K562 (cell line): Measurements from ENCODE around the gene ADRB2. TPM values are rescaled to one million over a fixed set of nuclear protein-coding genes. Genes with fewer than 3 reads are reported as not detected.

Experiments used
- ATAC-seq: fragments of 200-7000 bp; cut with Tn5 transposase; 3 replicates; pipeline ENCODE4 v1.9.1; 2020; ENCODE audit warnings: moderate library complexity
- BruUV-seq: library from RNA; stranded (reverse); fragments of 400-500 nt; replicated peaks from 2 replicates; lab custom pipeline; 2021; lab: Mats Ljungman, UMichigan
- CTCF ChIA-PET: fragments of 300-600 bp; formaldehyde crosslinking; extraction: SDS; loops from one replicate; lab custom pipeline; 2021; ENCODE audit warnings: low intra/inter-chr PET ratio; lab: Yijun Ruan, JAX
- POLR2A ChIA-PET: fragments of 300-600, 350-650 bp; sonication (Branson Sonifier 250); formaldehyde crosslinking; extraction: SDS; loops from one replicate; lab custom pipeline; 2021; ENCODE audit warnings: antibody characterized with exemption, inconsistent platforms; lab: Yijun Ruan, JAX
- DNase-seq, 4 experiments: peaks; one replicate each; pipeline versions ENCODE4 v3.0.0 to v3.0.0-alpha.2; 2011 to 2018; ENCODE audit warnings: low spot score in 3 of 4, mixed read lengths in 3 of 4; ENCODE audit errors: extremely low read depth in 1 of 4
- FAIRE-seq: peaks from 2 replicates; lab custom pipeline; 2011; peaks lifted over from hg19 to GRCh38; lab: Jason Lieb, UNC
- H2AFZ ChIP-seq: 2 replicates; pipeline ENCODE4 v1.6.0; 2011; ENCODE audit warnings: low read depth, low read length, control low read depth, inconsistent platforms
- H3K27ac ChIP-seq: fragments of 200-600 bp; 3 replicates; pipeline ENCODE4 v1.8.0; 2011; ENCODE audit warnings: low read depth, mild to moderate bottlenecking, control low read depth, inconsistent platforms, low read length, moderate library complexity, mixed read lengths; ENCODE audit errors: extremely low read depth
- H3K27me3 ChIP-seq, 2 experiments: fragments of 300-600 bp in 1 of 2; 2 replicates in 1 of 2; 3 replicates in 1 of 2; pipeline versions ENCODE4 v1.6.0 to v1.8.0; 2011; ENCODE audit warnings: inconsistent platforms in 2 of 2, low read length in 2 of 2, mild to moderate bottlenecking in 1 of 2, mixed read lengths in 1 of 2, moderate library complexity in 1 of 2; ENCODE audit not compliant: control insufficient read depth in 2 of 2, insufficient read depth in 2 of 2
- H3K36me3 ChIP-seq: fragments of 300-600 bp; 3 replicates; pipeline ENCODE4 v1.8.0; 2011; ENCODE audit warnings: mild to moderate bottlenecking, low read length, inconsistent platforms; ENCODE audit not compliant: control insufficient read depth, insufficient read depth
- H3K4me1 ChIP-seq, 2 experiments: fragments of 200-600 bp in 1 of 2; replicated peaks in 1 of 2; 2 replicates in 1 of 2; 3 replicates in 1 of 2; pipeline versions ENCODE4 v1.5.1 to v1.8.0; 2011; ENCODE audit warnings: inconsistent platforms in 2 of 2, low read length in 2 of 2, mild to moderate bottlenecking in 1 of 2, mixed read lengths in 1 of 2, moderate library complexity in 1 of 2; ENCODE audit not compliant: control insufficient read depth in 2 of 2, insufficient read depth in 2 of 2
- H3K4me2 ChIP-seq: 2 replicates; pipeline ENCODE4 v1.6.1; 2011; ENCODE audit warnings: low read length, control low read depth, inconsistent platforms, mixed read lengths; ENCODE audit not compliant: insufficient read depth
- H3K4me3 ChIP-seq: fragments of 200-600 bp; sonication (generic), shearing (Covaris generic); 2 replicates; pipeline ENCODE4 v1.5.1; 2016; ENCODE audit warnings: control low read depth, inconsistent platforms
- H3K79me2 ChIP-seq: fragments of 200-600 bp; 3 replicates; pipeline ENCODE4 v1.8.0; 2011; ENCODE audit warnings: low read length, inconsistent platforms; ENCODE audit not compliant: control insufficient read depth, insufficient read depth
- H3K9ac ChIP-seq, 2 experiments: 2 replicates each; pipeline versions ENCODE4 v1.6.0 to v1.6.1; 2011; ENCODE audit warnings: low read depth in 2 of 2, low read length in 2 of 2, control low read depth in 1 of 2, inconsistent platforms in 1 of 2, mild to moderate bottlenecking in 1 of 2, mixed read lengths in 1 of 2; ENCODE audit not compliant: insufficient read depth in 1 of 2
- H3K9me1 ChIP-seq: one replicate; pipeline ENCODE4 v1.6.0; 2011; ENCODE audit warnings: inconsistent platforms, mild to moderate bottlenecking, low read length, moderate library complexity; ENCODE audit not compliant: control insufficient read depth, insufficient read depth
- H3K9me3 ChIP-seq: replicated peaks from 2 replicates; pipeline ENCODE4 v1.5.1; 2011; ENCODE audit warnings: low read depth, low read length, inconsistent platforms; ENCODE audit not compliant: control insufficient read depth, insufficient read depth
- H4K20me1 ChIP-seq: replicated peaks from 2 replicates; pipeline ENCODE4 v1.6.1; 2011; ENCODE audit warnings: low read length, inconsistent platforms, mixed read lengths; ENCODE audit not compliant: control insufficient read depth, insufficient read depth
- MGA ChIP-seq: fragments of 450-650 bp; IDR thresholded peaks from 2 replicates; pipeline ENCODE4 v1.6.1; 2016; ENCODE audit warnings: mild to moderate bottlenecking, moderate library complexity
- in situ Hi-C: fragments of 300-500 bp; cut with MboI; formaldehyde crosslinking; loops from 4 replicates; pipeline ENCODE4 v1.15.0; 2018; ENCODE audit warnings: inconsistent platforms, mixed read lengths
- intact Hi-C: fragments of 100-400 bp; cut with micrococcal nuclease; formaldehyde crosslinking; loops from 2 replicates; pipeline ENCODE4 v1.14.2; 2022
- polyA plus RNA-seq, 8 experiments: library from polyadenylated mRNA; depleted of rRNA in 4 of 8; stranded (reverse) in 5 of 8; unstranded in 3 of 8; fragments of >200 nt; fragmentation: Nextera tagmentation in 2 of 8; fragmentation: Illumina TruSeq in 1 of 8; extraction: Ambion mirVana in 2 of 8; extraction: Trizol in 1 of 8; gene quantifications; 2 replicates each; pipeline versions ENCODE4 v1.2.1 to v1.2.3, GENCODE V29; 2011 to 2014; ENCODE audit warnings: inconsistent platforms in 1 of 8, missing spikeins in 1 of 8
- total RNA-seq, 7 experiments: library from RNA; depleted of rRNA in 6 of 7; stranded (reverse); fragments of >200 nt in 6 of 7; fragmentation: Illumina TruSeq in 2 of 7; extraction: Trizol in 2 of 7; gene quantifications; 2 replicates each; pipeline versions ENCODE4 v1.2.1 to v1.2.3, GENCODE V29; 2011 to 2021; ENCODE audit warnings: low replicate concordance in 1 of 7

Gene ADRB2
- total and polyA plus RNA-seq, 9 of the 15 experiments (the other 6 are each of a cell fraction or from before 2014, with no cell fraction given): 0.01 to 0.18 (median 0.04) TPM; not detected in 2

GRCh38 chr5:148785223-148785622 lies 41.2 kb upstream of the ADRB2 start:
- intact Hi-C loops: no loop called here
- FAIRE-seq (no peak), DNase-seq (no peak)
- H3K9me1 ChIP-seq: no peaks in the 10 kb centered on the region
- H3K79me2 ChIP-seq: no peaks in the 10 kb centered on the region
- no peak overlapping the region for H3K9ac ChIP-seq
- no peak for TF ChIP-seq MGA
- TF ChIP-seq, all 486 proteins: peak for 0
- ATAC-seq: no peak
- no peak overlapping the region for H3K4me2 ChIP-seq
- POLR2A ChIA-PET: no interaction called here
- no peak overlapping the region for H3K27ac ChIP-seq
- in situ Hi-C loops: no loop called here
- no peaks in the 10 kb centered on the region for H3K9me3 ChIP-seq
- peaks cover 2 to 4% of the 10 kb centered on the region in 2 experiments; a peak in 1 of 5 replicates for H3K27me3 ChIP-seq
- CTCF ChIA-PET: no interaction called here
- BruUV-seq: no TSS peak
- no peak overlapping the region for H3K4me3 ChIP-seq
- peaks cover 0 to 7% of the 10 kb centered on the region in 2 experiments; a peak in 2 of 5 replicates for H3K4me1 ChIP-seq
- no peaks in the 10 kb centered on the region for H3K36me3 ChIP-seq
- no peaks in the 10 kb centered on the region for H4K20me1 ChIP-seq
- H2AFZ ChIP-seq: no peak overlapping the region
